Stimulated activated CD4-positive, alpha-beta T cell treated with anti-CD3 and anti-CD28 coated beads, Interleukin-2, amount 100 ng/mL, for 48 hours (primary cell): Measurements from ENCODE around the gene NRG3.
"Not testable (repeated sequence)": the region's sequence is repeated elsewhere in the genome, so short reads cannot be mapped to it uniquely, and the experiment has no call there.

Experiments used
- DNase-seq, 2 donors: peaks; one replicate each; pipeline ENCODE4 v3.0.0-alpha.2; 2020

NRG3 gene

GRCh38 chr10:82308641-82309040 lies 433.6 kb downstream of the NRG3 start:
- no peak for DNase-seq

GRCh38 chr10:82310839-82311238 lies 435.8 kb downstream of the NRG3 start:
- DNase-seq: no peak

- no peak for DNase-seq
Observed at GRCh38 chr10:82313401-82313800, 438.4 kb downstream of the NRG3 start.

GRCh38 chr10:82318534-82318933 lies 443.5 kb downstream of the NRG3 start:
- no peak for DNase-seq

- no peak for DNase-seq
Observed at GRCh38 chr10:82319074-82319473, 444.1 kb downstream of the NRG3 start.

- no peak for DNase-seq
Observed at GRCh38 chr10:82319562-82319961, 444.6 kb downstream of the NRG3 start.

GRCh38 chr10:82321724-82322123 lies 446.7 kb downstream of the NRG3 start:
- DNase-seq: no peak

- DNase-seq: no peak
Observed at GRCh38 chr10:82331716-82332115, 456.7 kb downstream of the NRG3 start.

GRCh38 chr10:82335831-82336230 lies 460.8 kb downstream of the NRG3 start:
- no peak for DNase-seq

GRCh38 chr10:82340166-82340565 lies 465.2 kb downstream of the NRG3 start:
- no peak for DNase-seq

- DNase-seq: not testable (repeated sequence)
Observed at GRCh38 chr10:82349590-82349989, 474.6 kb downstream of the NRG3 start.

- no peak for DNase-seq
Observed at GRCh38 chr10:82353381-82353780, 478.4 kb downstream of the NRG3 start.

- DNase-seq: no peak
Observed at GRCh38 chr10:82358486-82359099, 483.6 kb downstream of the NRG3 start.

GRCh38 chr10:82361256-82361655 lies 486.3 kb downstream of the NRG3 start:
- DNase-seq: no peak

GRCh38 chr10:82377608-82378007 lies 502.6 kb downstream of the NRG3 start:
- DNase-seq: no peak

GRCh38 chr10:82378146-82378545 lies 503.2 kb downstream of the NRG3 start:
- no peak for DNase-seq

GRCh38 chr10:82383350-82383749 lies 508.4 kb downstream of the NRG3 start:
- DNase-seq: no peak

- no peak for DNase-seq
Observed at GRCh38 chr10:82390866-82391658, 516.1 kb downstream of the NRG3 start.

GRCh38 chr10:82391971-82392370 lies 517.0 kb downstream of the NRG3 start:
- no peak for DNase-seq

- DNase-seq: no peak
Observed at GRCh38 chr10:82392533-82392932, 517.5 kb downstream of the NRG3 start.

- no peak for DNase-seq
Observed at GRCh38 chr10:82394122-82394521, 519.1 kb downstream of the NRG3 start.

GRCh38 chr10:82394987-82395386 lies 520.0 kb downstream of the NRG3 start:
- no peak for DNase-seq

GRCh38 chr10:82396886-82397285 lies 521.9 kb downstream of the NRG3 start:
- DNase-seq: no peak

GRCh38 chr10:82397854-82398253 lies 522.9 kb downstream of the NRG3 start:
- DNase-seq: no peak

- no peak for DNase-seq
Observed at GRCh38 chr10:82399850-82400249, 524.9 kb downstream of the NRG3 start.
